ENCODE measurements around the gene LDB3. TPM values are rescaled to one million over a fixed set of nuclear protein-coding genes. Genes with fewer than 3 reads are reported as not detected.

LDB3 gene
- polyA plus RNA-seq, 2 of the 4 experiments (the other 2 are of a cell fraction), result 0.13 TPM

DNA sequence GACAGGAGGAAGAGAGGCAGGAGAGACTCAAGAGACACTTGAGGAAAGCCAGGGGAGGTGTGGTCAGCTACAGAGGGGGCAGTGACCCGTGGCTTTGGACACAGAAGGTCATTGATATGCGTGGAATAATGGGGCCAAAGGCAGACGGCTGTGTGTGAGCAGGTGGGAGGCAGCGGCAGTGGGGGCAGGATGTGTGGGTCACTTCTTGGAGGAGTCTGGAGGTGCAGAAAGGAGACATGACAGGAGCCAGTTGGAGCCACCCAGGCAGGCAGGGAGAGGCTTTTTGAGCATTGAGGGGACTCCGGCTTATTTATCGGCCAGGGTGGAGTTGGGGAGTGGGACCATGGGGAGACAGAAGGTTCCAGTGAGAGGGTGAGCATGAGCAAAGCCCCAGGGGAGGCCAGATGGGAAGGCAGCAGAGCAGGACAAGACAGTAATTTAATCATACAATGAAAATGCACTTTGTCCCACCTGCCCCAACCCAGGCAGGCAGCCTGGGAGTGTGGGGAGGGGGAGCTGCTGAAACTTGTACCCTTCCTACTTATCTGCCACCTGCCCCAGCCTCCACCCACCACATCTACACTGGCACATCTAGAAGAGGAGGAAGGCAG lies 5.0 kb downstream of the LDB3 start:
- Histone ChIP-seq H3K4me1 (no peaks in the 10 kb centered on the region), H3K9me3 (no peaks in the 10 kb centered on the region), H3K4me2 (no peak overlapping the region), H3K4me3 (no peak overlapping the region), H3K27ac (no peak overlapping the region)
- TF ChIP-seq POLR2A (IDR thresholded peaks at IDR 0.05; ENCODE audit: low read length) (no peak), ZC3H11A (IDR thresholded peaks at IDR 0.05) (no peak), FOSB (CRISPR knock-in tag; IDR thresholded peaks at IDR 0.05) (no peak), POLR2AphosphoS2 (conservative IDR thresholded peaks at IDR 0.05; ENCODE audit: low read length) (no peak), RAD21 (conservative IDR thresholded peaks at IDR 0.05 in 1 of 2, IDR thresholded peaks at IDR 0.05 in 1 of 2) (no peak), SMC3 (IDR thresholded peaks at IDR 0.05) (no peak), KDM5A (IDR thresholded peaks at IDR 0.05) (no peak), ZNF302 (CRISPR knock-in tag; IDR thresholded peaks at IDR 0.05) (no peak), NFE2L2 (conservative IDR thresholded peaks at IDR 0.05; ENCODE audit: low read length) (no peak), HDAC2 (IDR thresholded peaks at IDR 0.05) (no peak), CHD4 (IDR thresholded peaks at IDR 0.05; ENCODE audit: borderline replicate concordance) (no peak), PHF8 (IDR thresholded peaks at IDR 0.05; ENCODE audit: borderline replicate concordance, low read depth) (no peak)
- TF ChIP-seq, protein P1, sequence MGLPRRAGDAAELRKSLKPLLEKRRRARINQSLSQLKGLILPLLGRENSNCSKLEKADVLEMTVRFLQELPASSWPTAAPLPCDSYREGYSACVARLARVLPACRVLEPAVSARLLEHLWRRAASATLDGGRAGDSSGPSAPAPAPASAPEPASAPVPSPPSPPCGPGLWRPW (IDR thresholded peaks at IDR 0.05), result no peak
- TF ChIP-seq, protein P2, sequence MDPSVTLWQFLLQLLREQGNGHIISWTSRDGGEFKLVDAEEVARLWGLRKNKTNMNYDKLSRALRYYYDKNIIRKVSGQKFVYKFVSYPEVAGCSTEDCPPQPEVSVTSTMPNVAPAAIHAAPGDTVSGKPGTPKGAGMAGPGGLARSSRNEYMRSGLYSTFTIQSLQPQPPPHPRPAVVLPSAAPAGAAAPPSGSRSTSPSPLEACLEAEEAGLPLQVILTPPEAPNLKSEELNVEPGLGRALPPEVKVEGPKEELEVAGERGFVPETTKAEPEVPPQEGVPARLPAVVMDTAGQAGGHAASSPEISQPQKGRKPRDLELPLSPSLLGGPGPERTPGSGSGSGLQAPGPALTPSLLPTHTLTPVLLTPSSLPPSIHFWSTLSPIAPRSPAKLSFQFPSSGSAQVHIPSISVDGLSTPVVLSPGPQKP (IDR thresholded peaks at IDR 0.05; ENCODE audit: low read depth, low read length), result no peak
- TF ChIP-seq, protein P3, sequence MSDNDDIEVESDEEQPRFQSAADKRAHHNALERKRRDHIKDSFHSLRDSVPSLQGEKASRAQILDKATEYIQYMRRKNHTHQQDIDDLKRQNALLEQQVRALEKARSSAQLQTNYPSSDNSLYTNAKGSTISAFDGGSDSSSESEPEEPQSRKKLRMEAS (IDR thresholded peaks at IDR 0.05), result no peak
- TF ChIP-seq, protein P4, sequence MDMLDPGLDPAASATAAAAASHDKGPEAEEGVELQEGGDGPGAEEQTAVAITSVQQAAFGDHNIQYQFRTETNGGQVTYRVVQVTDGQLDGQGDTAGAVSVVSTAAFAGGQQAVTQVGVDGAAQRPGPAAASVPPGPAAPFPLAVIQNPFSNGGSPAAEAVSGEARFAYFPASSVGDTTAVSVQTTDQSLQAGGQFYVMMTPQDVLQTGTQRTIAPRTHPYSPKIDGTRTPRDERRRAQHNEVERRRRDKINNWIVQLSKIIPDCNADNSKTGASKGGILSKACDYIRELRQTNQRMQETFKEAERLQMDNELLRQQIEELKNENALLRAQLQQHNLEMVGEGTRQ (IDR thresholded peaks at IDR 0.05), result no peak
- TF ChIP-seq, protein P5, sequence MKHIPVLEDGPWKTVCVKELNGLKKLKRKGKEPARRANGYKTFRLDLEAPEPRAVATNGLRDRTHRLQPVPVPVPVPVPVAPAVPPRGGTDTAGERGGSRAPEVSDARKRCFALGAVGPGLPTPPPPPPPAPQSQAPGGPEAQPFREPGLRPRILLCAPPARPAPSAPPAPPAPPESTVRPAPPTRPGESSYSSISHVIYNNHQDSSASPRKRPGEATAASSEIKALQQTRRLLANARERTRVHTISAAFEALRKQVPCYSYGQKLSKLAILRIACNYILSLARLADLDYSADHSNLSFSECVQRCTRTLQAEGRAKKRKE (CRISPR knock-in tag; IDR thresholded peaks at IDR 0.05; ENCODE audit: low read depth), result no peak
- TF ChIP-seq, protein P6, sequence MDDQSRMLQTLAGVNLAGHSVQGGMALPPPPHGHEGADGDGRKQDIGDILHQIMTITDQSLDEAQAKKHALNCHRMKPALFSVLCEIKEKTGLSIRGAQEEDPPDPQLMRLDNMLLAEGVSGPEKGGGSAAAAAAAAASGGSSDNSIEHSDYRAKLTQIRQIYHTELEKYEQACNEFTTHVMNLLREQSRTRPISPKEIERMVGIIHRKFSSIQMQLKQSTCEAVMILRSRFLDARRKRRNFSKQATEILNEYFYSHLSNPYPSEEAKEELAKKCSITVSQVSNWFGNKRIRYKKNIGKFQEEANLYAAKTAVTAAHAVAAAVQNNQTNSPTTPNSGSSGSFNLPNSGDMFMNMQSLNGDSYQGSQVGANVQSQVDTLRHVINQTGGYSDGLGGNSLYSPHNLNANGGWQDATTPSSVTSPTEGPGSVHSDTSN (IDR thresholded peaks at IDR 0.05), result no peak
- TF ChIP-seq, protein P7, sequence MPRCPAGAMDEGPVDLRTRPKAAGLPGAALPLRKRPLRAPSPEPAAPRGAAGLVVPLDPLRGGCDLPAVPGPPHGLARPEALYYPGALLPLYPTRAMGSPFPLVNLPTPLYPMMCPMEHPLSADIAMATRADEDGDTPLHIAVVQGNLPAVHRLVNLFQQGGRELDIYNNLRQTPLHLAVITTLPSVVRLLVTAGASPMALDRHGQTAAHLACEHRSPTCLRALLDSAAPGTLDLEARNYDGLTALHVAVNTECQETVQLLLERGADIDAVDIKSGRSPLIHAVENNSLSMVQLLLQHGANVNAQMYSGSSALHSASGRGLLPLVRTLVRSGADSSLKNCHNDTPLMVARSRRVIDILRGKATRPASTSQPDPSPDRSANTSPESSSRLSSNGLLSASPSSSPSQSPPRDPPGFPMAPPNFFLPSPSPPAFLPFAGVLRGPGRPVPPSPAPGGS (IDR thresholded peaks at IDR 0.05), result no peak
- POLR2A ChIA-PET, result no interaction called here
- CTCF ChIA-PET, result interaction anchor here (1.0 to 1.8 kb wide), 3 partner anchors 11 to 20 kb away, joined by 3 to 5 read pairs (median 4); no protein-coding TSS in a partner anchor
- DNase-seq (ENCODE audit: low read depth in 1 of 2, low spot score in 1 of 2), result no peak
- FAIRE-seq, result no peak
- no peak for ATAC-seq
- WGBS (ENCODE audit: missing lambda C conversion rate), result 67% methylated on average over 6 of the region's 6 CpGs

DNA sequence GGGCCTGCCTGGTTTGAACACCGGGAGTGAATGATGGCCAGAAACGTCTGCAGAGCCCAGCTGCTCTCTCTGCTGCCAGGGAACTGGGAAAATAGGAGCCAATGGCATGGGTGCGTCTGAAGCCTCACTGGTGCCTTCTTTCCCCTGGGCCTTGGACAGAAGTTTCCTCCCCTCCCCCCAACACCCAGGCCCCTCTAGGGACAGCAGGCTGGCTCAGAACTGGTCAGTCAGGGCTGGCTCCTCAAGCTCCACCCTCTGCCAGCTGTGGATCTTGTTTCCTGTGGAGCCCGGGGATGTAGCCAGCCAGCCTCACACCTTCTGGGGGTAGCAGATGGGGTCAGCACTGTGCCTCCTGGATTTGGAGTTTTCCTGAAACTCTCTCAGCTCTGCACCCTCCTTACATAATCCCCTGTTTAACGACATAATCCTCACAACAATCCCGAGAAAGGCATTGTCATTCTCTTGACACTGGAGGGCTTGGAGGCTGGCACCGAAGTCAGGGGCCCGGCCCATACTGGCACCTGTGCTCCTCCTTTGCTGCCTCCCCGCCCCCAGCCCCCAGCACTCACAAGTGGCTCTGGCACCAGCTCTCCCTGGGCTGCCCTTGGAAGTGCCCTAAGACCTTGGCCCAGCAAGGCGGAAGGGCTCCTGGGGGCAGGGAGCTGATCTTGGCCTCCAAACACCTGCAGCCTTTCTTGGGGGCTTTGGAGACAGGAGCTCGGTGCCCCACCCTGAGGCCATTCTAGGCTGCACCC lies 5.7 kb downstream of the LDB3 start:
- Histone ChIP-seq H3K4me2 (no peak overlapping the region), H3K9me3 (no peaks in the 10 kb centered on the region), H3K4me3 (no peak overlapping the region), H3K4me1 (no peaks in the 10 kb centered on the region), H3K27ac (no peak overlapping the region)
- ChIA-PET POLR2A (no interaction called here), CTCF (interaction anchor here (0.8 to 1.8 kb wide), 4 partner anchors 10 to 274 kb away, joined by 3 to 5 read pairs (median 4); no protein-coding TSS in a partner anchor)
- no peak for FAIRE-seq
- no peak for DNase-seq (ENCODE audit: low read depth in 1 of 2, low spot score in 1 of 2)
- ATAC-seq, result 0 out of 6 replicates have a peak, but pooled peaks of 1 of the 2 experiments have one; percentile 8
- WGBS (ENCODE audit: missing lambda C conversion rate), result 50% methylated on average over 8 of the region's 11 CpGs
- TF ChIP-seq MYC (IDR thresholded peaks at IDR 0.05; ENCODE audit: borderline replicate concordance, low read length) (no peak), FOSL2 (IDR thresholded peaks at IDR 0.05) (no peak), FOSL2 (CRISPR knock-in tag; IDR thresholded peaks at IDR 0.05) (no peak), TFCP2L1 (CRISPR knock-in tag; IDR thresholded peaks at IDR 0.05) (no peak), CHD4 (IDR thresholded peaks at IDR 0.05; ENCODE audit: borderline replicate concordance) (no peak), EHMT2 (IDR thresholded peaks at IDR 0.05; ENCODE audit: low read depth) (no peak), JUN (IDR thresholded peaks at IDR 0.05) (no peak), ZSCAN20 (CRISPR knock-in tag; IDR thresholded peaks at IDR 0.05) (no peak), PHF8 (IDR thresholded peaks at IDR 0.05; ENCODE audit: borderline replicate concordance, low read depth) (no peak), HOXA7 (CRISPR knock-in tag; IDR thresholded peaks at IDR 0.05) (no peak), ZC3H11A (IDR thresholded peaks at IDR 0.05) (no peak), FOXS1 (CRISPR knock-in tag; IDR thresholded peaks at IDR 0.05) (no peak), NR3C1 (IDR thresholded peaks at IDR 0.05) (no peak), TP53 (CRISPR knock-in tag; IDR thresholded peaks at IDR 0.05) (no peak)
- TF ChIP-seq, protein P2 (IDR thresholded peaks at IDR 0.05; ENCODE audit: low read depth, low read length), result no peak
- TF ChIP-seq, protein P3 (IDR thresholded peaks at IDR 0.05), result no peak

Measured in A549 (cell line).